Activated naive CD4-positive, alpha-beta T cell treated with Interleukin-2 at 50 U/mL for 16 hours (primary cell): ENCODE data around the gene C1orf159.
A peak's percentile ranks its signal among the peaks of the same experiment; 100 is the strongest.
"Not testable (repeated sequence)": the region's sequence is repeated elsewhere in the genome, so short reads cannot be mapped to it uniquely, and the experiment has no call there.

Experiments used
- DNase-seq: peaks from one replicate; pipeline ENCODE4 v3.0.0-alpha.2; 2020

C1orf159 gene

DNA sequence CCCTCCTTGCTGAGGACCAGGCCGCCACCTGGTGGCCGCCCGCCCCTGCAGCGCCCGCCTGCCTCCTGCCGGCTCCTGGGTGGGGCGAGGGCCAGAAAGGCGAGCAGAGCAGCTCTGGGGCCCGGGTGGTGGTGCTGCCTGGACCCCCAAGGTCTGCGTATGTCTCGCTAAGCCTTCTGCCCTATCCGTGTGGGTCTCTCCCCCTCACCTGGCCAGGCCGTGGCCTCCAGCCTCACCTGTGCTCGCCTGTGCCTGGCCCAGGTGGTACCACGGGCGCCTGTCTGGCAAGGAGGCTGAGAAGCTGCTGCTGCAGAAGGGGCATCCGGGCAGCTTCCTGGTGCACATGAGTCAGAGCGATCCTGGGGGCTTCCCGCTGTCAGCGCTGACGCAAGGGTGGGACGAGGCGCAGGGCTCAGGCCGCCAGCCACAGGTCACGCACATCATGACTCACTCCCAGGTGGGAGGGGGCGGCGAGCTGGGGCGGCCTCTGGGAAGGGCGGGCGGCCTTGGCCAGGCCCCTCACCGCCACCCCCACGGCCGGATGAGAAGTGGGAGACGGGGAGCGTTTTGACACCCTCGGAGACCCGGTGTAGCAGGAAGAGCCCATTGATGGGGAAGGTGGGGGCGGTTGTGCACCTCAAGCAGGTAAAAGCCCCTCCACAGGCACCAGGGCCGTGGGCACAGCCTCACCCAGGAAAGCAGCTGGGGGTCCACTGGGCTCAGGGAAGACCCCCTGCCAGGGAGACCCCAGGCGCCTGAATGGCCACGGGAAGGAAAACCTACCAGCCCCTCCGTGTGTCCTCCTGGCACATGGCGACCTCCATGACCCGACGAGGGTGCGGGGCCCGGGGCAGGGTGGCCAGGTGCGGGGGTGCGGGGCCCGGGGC is 51.7 kb downstream of the C1orf159 start:
- DNase-seq, result peak; percentile 91

GRCh38 chr1:1063261-1063944 is 52.5 kb downstream of the C1orf159 start:
- DNase-seq, result no peak

DNA sequence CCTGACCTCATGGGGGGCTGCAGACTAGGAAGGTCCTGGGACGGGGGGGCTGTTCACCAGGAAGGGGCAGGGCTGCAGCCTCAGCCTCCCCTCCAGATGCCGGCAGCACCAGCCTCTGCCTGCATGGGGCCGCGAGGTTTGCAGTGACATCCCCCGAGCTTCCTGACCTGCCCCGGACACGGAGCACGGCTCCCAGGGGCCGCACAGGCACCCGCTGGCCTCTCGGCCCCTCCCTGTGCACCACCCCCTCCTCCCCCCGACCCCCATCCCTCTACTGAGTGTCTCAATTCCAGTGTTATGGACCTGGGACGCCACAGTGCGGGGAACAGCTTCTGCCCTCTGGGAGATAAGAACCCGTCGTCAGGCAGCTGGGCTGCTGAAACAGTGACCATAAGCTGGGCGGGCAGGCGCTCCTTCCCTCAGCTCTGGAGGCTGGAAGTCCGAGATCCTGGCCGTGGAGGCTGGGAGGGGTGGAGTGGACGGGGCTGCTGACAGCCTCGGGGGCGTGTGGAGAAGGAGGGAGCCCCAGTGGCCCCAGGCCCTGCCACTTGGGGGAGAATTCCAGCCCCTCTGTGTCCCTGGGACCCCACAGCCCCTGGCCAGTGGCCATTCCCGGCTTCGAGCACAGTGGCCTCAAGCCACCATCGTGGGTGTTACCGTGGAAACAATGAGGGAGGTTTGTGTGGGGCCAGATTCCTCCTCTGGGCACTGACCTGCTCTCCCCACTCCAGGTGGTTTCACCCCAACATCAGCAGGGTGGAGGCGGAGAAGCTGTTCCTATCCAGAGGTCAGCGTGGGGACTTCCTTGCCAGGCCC is 53.3 kb downstream of the C1orf159 start:
- DNase-seq, result no peak

DNA sequence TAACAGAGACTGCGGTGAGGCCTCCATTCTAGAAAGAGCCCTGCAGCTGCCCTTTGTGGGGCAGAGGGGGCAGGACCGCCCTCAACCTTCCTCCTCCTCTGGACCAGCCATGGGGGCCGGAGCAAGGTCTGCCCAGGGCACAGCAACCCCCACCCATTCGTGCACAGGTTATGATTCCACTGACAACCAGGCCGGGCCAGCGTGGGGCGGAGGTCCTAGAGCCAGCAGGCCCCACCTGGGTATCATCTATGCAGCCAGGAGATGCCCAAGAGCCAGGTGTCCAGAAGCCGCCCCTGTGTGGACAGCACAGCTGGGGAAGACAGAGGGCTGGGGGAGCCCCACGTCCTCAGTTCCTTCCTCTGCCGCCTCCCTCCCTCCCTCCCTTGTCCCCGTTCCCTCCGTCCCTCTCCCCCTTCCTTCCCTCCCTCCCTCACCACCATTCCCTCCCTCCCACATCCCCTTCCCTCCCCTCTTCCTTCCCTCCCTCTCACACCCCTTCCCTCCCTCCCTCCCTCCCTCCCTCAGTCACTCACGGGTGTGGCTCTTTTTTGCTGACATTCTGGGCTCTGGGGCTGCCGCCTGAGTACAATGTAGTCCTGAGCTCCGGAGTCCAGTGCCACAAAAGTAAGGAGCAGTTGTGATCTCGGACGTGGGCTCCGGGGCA is 54.1 kb downstream of the C1orf159 start:
- DNase-seq, result no peak

- no peak for DNase-seq
These were observed 55.4 kb downstream of the C1orf159 start for GRCh38 chr1:1060281-1061000.

DNA sequence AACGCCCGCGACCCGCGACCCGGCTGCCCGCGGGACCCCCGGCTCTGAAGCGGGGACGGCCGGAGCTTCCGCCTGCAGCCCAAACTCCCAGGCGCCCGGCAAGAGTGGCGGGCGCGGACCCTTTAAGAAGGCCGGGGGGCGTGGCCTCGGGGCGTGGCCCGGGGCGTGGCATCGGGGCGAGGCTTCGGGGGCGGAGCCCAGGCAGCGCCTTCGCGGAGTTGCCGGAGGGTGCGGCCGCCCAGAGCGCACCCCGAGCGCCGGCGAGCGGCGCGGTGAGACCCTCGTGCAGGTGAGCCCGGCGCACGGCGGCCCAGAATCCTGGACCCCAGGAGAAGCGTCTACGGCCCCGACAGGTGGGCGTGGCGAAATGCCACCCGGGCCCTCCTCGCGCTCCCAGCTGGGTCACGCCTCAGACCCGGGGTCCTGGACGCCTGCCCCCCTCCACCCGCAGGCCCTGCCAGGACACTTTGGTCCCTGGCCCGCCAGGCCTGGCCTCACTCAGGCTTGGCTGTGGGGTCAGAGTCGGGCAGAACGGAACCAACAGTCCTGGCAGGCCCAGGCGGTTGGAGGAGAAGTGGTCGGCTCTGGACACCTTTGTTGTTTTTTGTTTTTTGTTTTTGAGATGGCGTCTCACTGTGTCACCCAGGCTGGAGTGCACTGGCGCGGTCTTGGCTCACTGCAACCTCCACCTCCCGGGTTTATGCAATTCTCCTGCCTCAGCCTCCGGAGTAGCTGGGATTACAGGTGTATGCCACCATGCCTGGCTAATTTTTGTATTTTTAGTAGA is 56.2 kb downstream of the C1orf159 start:
- peak; percentile 95 for DNase-seq

DNA sequence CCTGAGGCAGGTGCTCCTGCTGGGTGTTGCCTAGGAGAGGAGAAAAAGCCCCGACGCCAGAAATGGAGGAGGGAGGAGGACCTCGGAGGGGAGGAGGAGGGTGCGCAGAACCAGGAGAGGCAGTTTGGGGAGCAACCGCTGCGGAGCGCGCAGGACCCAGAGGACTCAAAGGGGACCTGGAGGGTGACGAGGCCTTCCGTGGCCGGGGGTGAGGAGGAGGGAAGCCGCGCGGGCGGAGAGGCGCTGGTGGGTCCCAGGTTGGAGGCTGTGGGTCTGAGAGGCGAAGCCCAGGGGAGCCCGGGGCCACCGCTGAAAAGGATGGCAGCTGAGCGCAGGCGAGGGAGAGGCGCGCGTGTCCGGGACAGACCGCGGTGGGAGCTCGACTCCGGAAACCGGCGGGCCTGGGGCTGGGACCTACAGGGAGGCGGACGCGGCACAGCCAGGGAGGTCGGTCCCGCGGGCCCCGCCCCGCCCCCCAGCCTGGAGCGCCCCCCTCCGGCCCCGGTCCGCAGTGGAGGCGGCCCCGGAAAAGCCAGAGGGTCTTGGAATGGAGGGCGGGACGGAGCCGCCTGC is 56.9 kb downstream of the C1orf159 start:
- DNase-seq, result no peak

DNA sequence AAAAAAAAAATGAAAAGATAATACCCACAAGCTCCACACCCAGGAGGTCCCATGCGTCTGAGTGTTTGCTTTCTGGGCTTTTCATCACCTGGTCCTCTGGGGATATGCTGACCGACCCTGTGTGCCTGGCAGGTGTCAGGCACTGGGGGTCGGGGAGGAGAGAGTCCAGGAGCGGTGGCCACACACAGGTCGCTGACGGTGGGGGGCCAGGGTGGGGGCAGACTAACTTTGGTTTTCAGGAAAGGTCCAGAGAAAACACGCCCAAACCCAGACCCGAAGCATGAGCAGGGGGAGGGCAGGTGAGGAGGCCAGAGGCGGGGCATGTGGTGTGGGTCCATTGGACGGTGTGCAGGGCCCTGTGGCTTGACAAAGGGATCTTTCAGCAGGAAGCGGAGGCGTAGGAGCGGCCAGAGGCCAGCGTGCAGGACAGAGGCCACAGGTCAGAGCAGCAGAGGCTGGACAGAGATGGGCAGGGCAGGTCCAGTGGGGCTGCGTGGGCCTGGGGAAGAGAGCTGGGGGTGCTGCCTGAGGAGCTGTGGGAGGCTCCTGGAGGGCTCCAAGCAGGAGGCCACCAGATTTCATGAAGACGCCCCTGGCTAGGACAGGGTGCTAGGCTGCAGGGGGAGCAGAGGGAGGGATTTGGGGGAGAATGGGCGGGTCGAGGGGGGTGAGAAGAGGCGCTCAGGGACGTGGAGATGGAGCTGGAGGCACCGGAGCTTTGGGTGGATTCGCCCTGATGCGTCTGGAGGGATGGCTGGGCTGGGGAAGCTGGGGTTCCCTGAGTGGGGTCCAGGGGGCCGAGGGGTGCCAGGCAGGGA is 57.6 kb downstream of the C1orf159 start:
- no peak for DNase-seq

DNA sequence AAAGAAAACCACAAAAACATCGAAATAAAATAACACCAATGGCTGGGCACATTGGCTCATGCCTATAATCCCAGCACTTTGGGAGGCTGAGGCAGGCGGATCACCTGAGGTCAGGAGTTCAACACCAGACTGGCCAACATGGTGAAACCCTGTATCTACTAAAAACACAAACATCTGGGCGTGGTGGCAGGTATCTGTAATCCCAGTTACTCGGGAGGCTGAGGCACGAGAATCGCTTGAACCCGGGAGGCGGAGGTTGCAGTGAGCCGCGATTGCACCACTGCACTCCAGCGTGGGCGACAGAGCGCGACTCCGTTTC is 58.2 kb downstream of the C1orf159 start:
- DNase-seq, result not testable (repeated sequence)

- no peak for DNase-seq
These were observed 59.8 kb downstream of the C1orf159 start for GRCh38 chr1:1055841-1056736.

- no peak for DNase-seq
These were observed 60.9 kb downstream of the C1orf159 start for GRCh38 chr1:1054971-1055370.

DNA sequence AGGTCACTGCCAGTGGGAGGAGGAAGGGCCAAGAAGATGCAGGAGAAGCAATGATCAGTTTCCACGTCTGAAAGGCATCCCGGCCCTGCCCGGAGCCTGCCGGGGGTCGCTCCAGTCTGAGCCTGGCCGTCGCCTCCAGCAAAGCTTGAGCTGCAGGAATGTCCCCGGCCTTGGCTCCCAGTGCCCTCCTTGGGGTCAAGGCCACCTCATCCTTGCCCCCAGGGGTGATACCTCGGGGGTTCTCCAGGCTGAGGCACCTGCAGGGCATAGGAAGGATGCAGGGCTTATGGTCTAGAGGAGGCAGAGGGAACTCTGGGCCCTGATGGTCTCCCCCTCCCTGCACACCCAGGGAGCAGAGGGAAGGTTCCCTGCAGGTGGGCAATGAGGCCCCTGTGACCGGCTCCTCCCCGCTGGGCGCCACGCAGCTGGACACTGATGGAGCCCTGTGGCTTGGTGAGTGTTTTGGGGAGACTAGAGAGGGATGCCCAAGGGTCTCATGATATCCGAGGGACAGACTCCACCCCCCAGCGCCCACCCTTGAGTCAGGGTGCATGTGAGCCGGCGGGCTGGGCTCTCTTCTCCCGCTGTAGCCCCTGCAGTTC is 61.7 kb downstream of the C1orf159 start:
- no peak for DNase-seq

- no peak for DNase-seq
These were observed 62.2 kb downstream of the C1orf159 start for GRCh38 chr1:1053682-1054081.

DNA sequence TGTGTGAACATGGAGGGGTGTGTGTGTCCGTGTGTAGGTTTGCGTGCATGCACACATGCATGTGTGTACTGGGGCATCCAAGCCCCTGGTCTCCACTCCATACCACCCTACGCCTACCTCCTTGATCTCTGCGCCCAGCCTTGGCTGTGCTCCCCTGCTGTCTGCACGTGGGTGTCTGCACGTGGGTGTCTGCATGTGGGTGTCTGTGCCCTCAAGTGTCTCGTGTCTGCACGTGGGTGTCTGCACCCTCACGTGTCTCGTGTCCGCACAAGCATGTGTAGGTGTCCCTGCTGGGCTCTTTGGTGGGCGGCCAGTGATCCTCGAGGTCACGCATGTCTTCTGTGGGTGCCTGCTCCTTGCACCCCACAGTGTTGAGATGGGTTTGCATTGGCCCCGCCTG is 62.9 kb downstream of the C1orf159 start:
- no peak for DNase-seq

DNA sequence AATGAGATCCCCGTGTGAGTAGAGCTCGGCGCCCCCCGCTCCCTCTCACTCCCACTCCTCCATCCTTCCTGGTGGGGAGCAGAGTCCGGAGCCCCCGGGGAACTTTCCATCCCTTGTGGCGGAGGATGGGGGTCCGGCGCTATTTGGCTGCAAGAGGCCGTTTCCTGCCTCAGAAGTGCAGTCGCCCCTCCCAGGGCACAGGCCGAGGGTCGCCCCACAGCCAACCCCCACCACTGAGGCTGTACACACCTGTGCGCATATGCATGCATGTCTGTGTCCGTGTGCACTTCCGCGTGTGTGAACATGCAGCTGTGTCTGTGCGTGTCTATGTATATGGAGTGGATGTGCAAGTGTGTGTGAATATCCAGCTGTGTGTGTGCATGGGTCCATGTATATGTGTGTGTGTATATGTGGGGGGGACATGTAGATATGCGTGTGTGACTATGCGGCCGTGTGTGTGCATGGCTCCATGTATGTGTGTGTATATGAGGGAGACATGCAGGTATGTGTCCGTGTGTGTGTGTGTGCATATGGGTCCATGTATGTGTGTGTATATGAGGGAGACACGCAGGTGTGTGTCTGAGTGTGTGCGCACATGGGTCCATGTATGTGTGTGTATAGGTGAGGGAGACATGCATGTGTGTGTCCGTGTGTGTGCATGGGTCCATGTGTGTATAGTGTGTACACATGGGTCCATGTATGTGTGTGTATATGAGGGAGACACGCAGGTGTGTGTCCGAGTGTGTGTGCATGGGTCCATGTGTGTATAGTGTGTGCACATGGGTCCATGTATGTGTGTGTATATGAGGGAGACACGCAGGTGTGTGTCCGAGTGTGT is 63.7 kb downstream of the C1orf159 start:
- no peak for DNase-seq

DNA sequence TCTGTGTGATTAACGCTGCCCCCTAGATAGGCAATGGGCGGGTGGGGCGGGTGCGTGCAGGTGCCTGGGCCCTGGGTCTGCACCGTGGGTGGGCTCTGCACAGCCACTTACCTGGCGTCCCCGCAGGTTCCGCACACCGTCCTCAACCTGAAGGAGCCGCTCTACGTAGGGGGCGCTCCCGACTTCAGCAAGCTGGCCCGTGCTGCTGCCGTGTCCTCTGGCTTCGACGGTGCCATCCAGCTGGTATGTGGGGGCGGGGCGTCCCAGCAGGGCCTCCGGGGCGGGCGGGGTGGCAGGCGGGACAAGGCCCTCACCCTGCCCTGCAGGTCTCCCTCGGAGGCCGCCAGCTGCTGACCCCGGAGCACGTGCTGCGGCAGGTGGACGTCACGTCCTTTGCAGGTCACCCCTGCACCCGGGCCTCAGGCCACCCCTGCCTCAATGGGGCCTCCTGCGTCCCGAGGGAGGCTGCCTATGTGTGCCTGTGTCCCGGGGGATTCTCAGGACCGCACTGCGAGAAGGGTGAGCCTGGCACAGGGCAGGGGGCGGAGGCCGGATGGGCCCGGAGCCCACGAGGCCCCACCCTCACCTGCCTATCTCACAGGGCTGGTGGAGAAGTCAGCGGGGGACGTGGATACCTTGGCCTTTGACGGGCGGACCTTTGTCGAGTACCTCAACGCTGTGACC is 64.6 kb downstream of the C1orf159 start:
- no peak for DNase-seq

- no peak for DNase-seq
These were observed 65.3 kb downstream of the C1orf159 start for GRCh38 chr1:1050577-1051052.
